Panc1 (cell line): Measurements from ENCODE around the gene ACOT2.

Experiments used
- TCF7L2 ChIP-seq: IDR thresholded peaks from 2 replicates; pipeline ENCODE4 v1.6.1; 2011; ENCODE audit warnings: mild to moderate bottlenecking, low read depth, low read length, inconsistent platforms
- TF ChIP-seq, protein P1 (sequence below): fragments of 450-650 bp; IDR thresholded peaks from 2 replicates; pipeline ENCODE4 v1.5.1; 2017; ENCODE audit warnings: mild to moderate bottlenecking

DNA sequence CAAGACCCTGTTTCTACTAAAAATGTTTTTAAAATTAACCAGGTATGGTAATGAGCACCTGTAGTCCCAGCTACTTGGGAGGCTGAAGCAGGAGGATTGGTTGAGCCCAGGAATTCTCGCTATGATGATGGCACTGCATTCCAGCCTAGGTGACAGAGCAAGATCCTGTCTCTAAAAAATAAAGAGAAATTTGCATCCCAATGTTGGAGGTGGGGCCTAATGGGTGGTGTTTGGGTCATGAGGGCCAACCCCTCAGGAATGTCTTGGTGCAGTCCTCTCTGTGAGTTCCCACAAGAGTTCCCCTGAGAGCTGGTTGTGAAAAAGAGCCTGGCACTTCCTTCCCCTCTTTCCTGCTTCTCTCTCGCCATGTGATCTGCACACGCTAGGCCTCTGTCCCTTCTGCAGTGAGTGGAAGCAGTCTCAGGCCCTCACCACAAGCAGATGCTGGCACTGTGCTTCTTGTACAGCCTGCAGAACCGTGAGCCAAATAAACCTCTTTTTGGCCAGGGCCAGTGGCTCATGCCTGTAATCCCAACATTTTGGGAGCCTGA, 54.6 kb downstream of the ACOT2 start:
- TF ChIP-seq TCF7L2, result no peak
- TF ChIP-seq, protein P1, sequence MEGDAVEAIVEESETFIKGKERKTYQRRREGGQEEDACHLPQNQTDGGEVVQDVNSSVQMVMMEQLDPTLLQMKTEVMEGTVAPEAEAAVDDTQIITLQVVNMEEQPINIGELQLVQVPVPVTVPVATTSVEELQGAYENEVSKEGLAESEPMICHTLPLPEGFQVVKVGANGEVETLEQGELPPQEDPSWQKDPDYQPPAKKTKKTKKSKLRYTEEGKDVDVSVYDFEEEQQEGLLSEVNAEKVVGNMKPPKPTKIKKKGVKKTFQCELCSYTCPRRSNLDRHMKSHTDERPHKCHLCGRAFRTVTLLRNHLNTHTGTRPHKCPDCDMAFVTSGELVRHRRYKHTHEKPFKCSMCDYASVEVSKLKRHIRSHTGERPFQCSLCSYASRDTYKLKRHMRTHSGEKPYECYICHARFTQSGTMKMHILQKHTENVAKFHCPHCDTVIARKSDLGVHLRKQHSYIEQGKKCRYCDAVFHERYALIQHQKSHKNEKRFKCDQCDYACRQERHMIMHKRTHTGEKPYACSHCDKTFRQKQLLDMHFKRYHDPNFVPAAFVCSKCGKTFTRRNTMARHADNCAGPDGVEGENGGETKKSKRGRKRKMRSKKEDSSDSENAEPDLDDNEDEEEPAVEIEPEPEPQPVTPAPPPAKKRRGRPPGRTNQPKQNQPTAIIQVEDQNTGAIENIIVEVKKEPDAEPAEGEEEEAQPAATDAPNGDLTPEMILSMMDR, result no peak
